GM18870 (cell line): ENCODE results near the gene INSIG1.
A peak's percentile ranks its signal among the peaks of the same experiment; 100 is the strongest.

ENCODE experiments used
- ATAC-seq: cut with Tn5 transposase; IDR thresholded peaks from one replicate; pipeline ENCODE4 v1.9.1; 2021; ENCODE audit warnings: moderate library complexity; ENCODE audit not compliant: unreplicated experiment

Gene INSIG1

DNA sequence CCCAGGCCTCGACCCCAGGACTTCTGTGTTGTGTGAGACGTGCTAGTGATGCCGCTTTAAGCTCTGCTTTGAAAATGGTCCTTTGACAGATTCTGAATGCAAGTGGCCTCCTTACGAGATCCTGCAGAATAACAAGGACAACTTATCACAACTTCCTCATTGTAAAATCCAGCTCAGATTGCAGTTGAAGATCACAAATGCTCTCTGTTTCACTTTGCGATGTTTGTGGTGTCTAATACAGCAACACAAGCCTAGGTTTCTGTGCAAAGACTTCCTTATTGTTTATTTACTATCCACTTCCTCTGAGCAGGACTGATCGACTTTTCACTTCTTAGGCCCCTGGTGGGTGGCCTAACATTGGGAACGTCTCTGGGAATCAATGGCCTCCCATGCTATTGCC lies 31.7 kb upstream of the INSIG1 start:
- no peak for ATAC-seq

DNA sequence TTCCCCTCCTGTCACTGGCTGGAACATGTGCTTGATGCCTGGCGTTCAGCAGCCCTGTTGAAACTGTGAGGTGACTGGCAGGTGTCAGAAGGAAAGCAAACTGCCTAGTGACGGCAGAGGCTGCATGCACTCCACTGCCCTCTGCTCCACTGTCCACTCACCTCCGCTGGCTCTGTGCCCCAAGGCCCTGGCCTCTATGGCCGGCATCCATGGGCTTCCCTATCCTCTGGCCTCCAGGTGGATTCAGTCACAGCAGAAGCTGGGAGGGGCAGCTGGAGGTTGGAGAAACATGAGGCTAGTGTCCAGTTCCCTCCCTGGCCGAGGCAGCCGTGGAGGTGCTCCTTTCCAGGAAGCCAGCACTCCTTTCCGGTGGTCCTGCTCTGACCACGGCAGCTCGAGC lies 31.2 kb upstream of the INSIG1 start:
- ATAC-seq, result no peak

DNA sequence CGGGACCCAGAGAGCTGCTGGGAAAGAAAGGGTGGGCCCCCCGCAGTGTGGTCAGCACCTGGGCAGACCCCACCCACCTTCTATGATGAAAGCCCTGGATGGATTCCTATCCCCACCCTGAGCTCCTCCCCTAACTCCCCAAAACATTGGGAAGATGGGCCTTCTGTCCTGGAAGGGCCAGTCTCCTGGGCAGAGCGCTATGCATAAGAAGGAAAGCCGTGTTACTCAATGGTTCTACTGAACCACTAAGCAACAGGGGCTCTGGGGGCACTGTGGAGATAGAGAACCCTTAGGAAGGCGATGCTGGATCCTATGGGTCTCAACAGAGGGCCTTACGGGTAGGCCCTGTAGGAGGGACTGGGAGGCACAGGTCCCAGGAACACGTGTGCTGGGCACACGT lies 30.7 kb upstream of the INSIG1 start:
- no peak for ATAC-seq

DNA sequence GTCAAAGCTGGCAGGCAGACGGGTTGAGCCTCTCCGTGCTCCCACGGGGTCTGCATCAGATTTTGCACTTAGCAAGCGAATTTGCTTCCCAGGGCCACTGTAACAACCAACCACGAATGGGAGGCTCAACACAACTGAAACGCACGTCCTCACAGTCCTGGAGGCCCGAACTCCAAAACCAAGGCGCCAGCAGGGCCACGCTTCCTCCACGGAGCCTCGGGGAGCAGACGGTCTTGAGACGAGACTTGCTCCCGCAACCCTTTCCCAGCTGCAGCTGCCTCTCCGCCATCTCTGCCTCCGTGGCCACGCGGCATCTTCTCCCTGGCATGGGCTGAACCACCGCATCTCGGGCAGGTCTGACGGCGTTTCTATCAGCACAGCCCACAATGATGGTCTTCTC lies 30.2 kb upstream of the INSIG1 start:
- ATAC-seq, result no peak

DNA sequence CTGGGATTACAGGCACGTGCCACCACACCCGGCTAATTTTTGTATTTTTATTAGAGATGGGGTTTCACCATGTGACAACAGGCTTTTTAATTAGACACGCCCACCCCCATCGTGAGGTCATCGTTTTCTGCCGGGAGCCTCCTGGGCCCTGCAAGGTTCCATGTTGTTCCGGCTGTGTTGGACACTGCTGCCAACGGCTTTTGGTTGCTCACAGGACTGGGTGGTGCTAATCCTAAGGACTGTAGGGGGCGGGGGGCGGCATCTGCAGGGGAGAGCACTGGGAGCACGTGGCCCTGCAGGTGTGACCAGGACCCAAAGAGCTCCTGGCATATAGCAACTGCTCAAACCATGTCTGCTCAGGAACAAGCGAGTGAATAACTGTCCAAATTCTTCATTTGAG lies 29.5 kb upstream of the INSIG1 start:
- ATAC-seq, result no peak

DNA sequence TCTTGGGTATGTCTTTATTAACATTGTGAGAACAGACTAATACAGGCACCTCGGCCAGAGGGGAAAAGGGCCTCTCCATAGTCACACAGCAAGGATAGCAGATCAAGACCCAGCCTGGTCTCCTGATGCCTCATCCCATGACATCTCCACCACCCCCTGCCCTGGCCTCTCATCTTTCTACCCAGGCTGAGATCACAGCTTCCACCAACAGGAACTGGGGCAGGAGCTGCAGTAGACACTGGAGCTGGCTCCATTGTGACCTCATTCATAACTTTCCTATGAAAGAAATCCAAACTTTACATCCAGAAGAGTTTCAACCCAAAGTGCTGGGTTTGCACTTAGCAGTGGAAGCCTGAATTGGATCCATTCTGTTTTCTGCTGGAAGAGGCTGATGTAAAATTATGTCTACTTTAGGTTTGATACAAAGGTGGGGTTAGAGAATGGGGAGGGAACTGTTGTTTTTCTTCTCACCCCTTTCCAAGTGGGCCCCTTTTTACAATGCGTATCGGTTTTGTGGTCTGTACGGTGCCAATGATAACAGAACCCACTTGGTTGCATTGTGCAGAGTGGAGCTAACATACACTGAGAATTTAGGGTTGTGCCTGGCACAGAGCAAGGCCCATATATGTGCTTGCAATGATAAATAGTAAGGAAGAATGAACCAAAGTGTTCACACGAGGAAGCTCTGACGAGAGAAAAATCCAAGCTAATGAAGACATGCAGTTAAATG lies 28.6 kb upstream of the INSIG1 start:
- no peak for ATAC-seq

DNA sequence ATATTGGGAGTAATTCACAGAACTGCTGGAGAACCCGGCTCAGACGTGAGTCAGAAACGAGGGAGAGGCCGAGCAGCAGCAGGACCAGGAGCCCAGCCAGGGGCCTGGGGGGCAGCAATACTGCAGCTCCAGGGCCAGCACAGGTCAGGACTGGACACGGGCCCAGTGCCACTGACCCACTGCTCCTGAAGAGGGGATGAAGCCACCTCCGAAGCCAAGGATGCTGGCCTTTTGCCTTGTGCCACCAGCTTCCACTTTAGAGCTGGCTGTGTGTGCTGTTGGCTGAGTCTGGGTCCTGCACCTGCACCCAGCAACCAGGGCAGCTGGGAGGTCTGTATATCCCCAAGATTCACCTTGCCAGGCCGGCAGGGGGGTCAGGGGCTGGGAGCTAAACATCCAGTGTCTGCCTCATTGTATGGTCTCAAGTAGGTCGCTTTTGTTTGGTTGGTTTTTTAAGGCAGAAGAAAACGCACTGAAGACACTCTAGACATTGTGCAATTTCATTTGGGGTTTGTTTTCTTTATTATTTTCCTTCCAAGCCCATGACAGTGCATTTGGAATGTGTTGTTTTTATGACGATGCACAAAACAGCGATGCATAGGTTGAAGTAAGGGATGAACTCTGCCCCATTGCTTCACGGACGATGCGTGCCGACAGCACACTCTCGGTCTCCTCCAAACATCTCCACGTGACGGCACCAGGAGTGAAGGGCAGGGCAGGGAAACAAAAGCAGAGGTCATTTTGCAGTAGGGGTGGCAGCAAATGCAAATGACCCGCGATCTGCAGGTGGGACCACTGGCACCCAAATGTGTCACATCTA lies 27.7 kb upstream of the INSIG1 start:
- ATAC-seq, result no peak

DNA sequence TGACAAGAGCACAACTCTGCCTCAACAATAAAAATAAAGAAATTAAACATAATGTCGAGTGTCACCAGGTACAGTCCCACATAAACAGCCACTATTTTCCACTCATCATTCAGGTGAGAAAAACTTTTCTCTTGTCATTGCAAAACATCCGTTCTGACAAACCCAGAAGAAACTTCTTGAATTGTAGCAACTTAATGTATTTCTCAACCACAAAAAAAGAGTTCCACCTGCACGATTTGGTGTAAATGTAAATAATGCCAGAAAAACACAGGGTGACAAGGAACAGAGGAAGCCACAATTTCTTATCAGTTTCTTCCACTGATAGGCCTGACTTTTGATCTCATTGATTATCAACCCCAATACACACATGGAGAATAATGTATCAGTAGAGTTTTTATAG lies 26.8 kb upstream of the INSIG1 start:
- ATAC-seq, result no peak

DNA sequence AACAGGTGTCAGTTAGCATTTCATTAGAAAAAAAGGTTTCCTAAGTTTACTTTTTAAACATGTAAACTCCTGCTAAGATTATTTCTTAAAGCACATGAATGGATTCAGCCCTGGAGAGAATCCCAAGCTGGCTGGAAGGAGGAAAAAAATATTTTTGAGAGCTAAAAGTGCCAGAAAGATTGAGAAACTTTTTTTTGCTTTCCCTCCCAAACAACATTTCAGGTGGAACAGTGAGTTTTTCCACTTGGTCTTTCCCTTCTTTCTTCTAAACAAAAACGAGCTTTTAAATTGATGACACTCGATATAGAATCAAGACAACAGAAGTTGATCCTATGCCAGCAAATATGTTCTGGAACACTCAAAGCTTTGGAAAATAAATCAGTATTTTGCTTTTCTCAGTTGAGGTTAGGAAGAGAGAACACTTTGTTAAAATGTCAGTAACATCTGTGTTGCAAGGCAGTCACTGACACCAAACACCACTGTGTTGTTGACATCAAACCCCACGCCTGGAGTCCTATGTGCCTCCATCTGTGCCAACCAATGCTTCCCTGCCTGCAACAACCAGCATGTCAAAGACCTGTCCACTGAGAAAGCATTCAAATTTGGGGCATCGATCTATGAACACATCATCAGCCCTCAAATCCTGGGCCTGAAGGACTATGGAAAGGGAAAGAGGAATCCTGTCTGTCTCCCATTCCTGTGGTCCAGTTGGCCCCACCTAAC lies 22.9 kb upstream of the INSIG1 start:
- no peak for ATAC-seq

DNA sequence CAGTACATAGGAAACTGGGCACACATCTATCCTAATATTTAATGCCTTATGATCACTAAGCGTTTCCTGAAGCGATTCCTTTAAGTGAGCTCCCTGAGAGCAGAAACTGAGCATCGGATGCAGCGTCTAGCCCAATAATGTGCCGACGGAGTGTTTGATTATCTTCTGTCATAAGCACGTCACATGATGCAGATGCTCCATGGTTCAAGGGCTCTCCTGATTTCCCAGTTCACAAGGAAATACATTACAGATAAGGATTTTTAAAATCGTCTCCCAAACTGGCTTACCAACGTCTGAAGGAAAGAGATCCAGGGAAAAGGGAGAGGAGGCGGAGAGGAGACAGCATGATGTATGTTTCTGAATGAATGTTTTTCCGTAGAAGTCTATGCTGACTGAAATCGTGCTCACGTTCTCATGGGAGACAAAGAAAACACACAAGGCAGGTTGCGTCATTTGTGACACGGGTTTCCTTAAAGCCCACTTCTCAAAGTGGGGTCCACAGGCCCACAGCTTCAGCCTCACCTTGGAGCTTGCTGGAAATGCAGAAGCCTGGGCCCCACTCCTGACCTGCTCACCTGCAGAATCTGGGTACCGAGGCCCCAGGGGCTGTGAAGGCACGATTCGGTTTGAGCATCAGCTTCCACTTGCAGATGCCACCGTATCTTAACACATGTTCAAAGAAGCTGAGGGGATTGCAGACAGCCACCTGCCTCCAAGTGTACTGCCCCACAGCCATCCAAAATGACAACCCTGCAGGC lies 21.5 kb upstream of the INSIG1 start:
- ATAC-seq, result no peak

DNA sequence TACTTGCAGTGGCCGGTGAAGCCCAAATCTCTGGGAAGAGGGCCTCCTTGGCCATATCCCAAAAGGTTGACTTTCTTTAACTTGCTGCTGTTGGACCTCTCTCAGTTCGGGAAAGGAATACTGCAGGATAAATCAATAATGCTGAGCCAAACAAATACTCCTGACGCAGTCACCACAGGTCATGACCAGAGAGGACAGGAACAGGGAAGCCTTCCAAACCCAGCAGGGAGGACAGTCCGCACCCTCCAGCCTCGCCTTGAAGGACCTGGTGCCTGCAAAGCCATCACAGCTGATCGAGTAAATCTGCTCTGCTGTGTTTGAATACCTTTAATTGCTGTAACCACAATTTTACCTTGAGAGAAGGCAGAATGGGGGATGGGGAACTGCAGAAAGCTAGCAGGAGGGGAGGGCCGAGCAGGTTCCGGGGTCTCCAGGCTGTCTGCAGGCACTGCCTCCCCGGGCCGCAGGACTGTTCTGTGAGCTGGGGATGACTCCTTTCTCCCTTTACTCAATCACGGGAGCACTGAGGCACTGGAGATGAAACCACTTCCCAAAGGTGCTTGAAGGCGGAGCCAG lies 20.8 kb upstream of the INSIG1 start:
- ATAC-seq, result no peak

DNA sequence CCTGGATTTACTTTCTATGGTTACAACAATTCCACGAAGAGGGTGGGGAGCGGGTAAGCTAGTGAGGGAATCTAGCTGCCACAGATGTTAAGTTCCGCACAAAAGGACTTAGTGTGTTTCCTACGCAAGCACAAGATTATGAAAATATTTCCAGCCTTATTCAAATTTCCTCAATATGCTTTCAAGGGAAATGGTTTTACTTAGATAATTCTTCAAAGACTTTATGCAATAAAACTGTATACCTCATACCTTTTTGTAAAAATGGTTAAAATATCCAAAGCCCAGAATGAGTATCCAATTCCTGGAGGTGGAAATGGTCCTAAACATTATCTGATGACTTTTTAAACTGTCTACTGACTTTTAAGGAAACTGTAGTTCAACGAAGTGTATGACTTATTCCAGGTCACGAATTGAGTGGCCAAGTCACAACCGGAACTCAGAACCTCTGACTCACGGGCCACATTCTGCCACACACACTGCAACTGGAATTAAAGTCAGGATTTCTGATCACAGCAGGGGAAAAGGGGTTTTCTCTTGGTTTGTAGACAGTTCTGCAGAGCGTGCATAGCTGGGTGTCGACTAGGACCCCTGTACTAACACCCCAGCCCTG lies 20.2 kb upstream of the INSIG1 start:
- no peak for ATAC-seq

DNA sequence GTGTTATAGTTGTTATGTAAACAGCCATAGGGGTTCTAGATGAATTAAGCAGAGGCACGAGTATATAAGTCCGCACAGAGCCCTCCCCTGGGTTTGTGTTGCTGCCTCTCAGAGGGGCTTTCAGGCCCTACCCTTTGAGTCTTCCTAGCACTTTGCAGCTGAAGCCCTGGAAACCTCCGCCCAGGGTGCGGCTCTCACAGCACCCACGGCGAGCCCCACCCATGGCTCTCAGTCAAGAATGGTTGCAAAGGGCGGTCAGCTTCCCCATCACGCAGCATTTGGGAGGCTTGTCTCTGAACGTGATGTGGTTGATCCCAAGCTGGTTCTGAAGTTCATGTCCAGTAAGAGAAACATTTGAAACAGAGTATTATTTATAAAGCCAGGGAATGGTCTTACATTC lies 18.8 kb upstream of the INSIG1 start:
- ATAC-seq, result no peak

DNA sequence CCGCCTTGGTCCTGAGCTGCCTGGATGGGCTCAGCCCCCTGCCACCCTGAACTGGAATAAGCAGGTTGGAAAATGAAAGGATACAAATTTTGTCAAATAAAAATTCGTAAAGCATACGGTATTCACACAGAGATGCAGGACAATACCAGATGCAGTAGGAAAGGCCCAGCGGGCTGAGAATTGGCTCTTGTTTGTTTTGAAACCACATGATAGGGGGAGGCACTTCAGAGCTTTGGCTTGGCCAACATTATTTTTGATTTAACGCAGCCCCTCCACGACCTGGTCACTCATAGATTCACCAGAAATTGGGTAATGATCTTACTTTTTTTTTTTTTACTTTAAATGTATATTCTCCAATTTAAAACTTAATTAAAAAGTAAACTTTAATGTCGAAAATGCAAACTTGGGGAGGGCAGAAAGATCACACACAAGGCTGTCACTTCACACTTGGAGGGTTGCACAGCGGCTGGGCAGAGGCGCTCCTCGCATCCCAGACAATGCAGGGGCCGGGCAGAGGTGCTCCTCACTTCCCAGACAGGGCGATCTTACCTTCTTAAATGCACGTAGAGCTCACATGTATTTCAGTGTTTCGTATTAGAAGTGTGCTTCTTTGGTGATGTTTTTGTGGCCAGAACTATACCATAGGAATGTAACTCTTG lies 17.8 kb upstream of the INSIG1 start:
- ATAC-seq, result no peak

DNA sequence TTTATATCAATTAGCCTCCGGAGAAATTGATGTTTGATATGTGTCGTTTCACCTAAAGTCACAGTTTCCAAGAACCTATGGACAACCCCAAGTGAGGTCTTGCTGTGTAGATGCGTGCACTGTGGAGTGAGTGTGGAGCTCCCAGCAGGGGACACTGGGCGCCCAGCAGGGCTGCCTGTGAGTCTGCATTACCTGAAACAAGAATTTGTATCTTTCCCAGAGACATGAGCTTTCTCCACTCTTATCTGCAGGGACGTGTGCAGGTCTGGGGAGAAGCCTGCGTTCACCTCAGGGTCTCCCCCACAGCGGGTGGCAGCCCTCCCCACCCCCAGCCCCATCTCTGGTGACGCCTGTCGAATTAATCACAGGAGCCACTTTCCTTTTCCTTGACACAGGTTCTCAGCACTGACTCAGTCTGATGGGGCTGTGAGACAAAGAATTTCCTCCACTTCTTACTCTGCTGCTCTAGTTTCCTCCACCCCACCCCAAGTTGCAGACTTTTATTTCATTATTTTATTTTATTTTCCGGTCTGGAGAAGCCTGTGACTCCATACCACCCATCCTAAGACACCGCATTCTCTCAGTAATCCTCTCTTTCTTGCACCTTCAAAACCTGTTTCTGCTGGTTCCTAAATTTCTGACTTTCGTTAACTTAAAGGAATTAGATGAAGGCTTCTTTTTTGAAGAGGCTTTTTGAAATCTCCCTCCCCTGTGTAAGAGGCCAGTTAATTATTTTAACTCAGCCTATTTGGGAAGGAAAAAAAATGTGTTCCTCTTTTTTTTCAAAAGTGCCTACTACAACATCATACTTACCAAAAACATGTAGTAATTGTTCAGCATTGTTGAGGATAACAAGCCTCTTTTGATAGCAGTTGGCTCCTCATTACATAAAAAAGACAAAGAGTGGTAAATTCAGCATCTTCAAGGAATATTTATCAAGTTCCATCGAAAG lies 17.0 kb upstream of the INSIG1 start:
- ATAC-seq, result no peak

DNA sequence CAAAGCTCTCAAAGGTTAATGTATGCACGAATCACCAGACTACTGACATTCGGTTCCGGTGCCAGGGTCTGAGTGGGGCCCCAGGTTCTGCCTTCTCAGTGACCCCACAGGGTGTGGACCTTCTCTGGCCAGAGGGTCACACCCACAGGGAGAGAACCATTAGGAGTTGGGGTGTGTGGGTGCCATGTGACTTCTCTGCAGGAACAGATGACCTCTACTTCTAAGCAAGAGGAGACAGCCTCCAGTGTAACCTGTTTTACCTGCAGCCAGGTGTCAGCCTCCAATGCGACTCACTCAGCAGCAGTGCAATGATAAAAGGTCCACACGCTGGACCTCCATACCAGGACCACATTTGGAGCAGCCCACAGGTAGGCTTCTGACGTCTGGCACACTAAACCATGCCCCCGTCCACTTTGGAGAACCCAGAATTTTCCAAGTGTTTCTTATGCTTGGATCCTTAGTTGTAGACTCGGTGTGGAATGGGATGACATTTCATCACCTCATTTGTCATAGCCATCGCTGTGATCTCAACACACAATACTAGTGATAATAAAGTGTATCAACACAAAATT lies 16.2 kb upstream of the INSIG1 start:
- ATAC-seq, result no peak

DNA sequence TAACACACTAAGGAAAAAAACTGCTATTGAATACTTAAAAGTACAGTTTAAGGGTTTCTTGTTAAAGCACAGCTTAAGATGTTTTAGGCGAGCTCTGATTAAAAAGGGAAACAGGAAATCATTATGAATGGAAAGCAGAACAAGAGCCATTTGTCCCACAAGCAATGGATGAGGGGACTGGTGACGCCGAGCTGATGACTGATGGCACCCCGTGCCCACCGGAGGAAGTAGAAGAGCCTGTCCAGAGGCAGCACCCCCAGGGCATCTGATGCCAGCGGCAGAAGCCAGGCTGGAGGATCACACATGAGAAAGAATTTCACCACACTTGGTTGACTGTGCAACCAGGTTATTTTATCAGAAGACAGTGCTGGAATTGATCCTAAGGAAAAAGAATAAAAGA lies 15.0 kb upstream of the INSIG1 start:
- no peak for ATAC-seq

DNA sequence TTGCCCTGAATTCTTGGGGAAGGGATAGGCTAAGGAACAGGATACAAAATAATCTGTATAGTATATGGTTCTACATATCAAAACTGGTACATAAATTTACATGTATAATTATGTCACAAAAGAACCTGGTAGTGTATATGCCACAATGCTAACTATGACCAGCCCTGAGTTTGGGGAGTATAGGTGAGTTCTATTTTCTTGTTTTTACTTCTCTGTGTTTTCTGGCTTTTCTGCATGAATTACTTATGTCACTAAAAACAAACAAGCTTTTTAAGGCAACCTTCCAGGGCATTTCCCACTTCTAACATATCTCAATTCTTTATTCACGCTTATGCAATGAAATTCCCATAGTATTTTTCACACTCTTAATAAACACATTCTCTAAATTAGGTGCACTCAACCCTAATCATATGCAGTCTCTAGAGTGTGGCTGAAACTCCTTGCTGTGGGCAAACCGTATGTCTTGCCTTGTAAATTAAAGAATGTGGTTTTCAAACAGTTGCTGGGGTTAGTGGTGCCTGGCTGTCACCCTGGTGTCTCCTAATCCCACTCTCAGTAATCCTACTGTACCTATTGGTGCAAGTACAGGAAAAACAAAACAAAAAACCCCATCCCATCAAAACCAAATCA lies 14.0 kb upstream of the INSIG1 start:
- peak; percentile 89 for ATAC-seq
